OCI-LY7 (cell line): ENCODE measurements around the gene CD99. TPM values are rescaled to one million over a fixed set of nuclear protein-coding genes. Genes with fewer than 3 reads are reported as not detected.
A peak's percentile ranks its signal among the peaks of the same experiment; 100 is the strongest.

ENCODE experiments used
- BruUV-seq: library from RNA; stranded (reverse); fragments of 400-500 nt; replicated peaks from 2 replicates; lab custom pipeline; 2021; lab: Mats Ljungman, UMichigan
- CTCF ChIA-PET: fragments of 300-600 bp; sonication (Branson Sonifier 250); formaldehyde crosslinking; loops from one replicate; lab custom pipeline; 2022; ENCODE audit warnings: antibody characterized with exemption; ENCODE audit not compliant: unreplicated experiment; lab: Charles Lee
- POLR2A ChIA-PET: fragments of 300-600 bp; sonication (Branson Sonifier 250); formaldehyde crosslinking; loops from one replicate; lab custom pipeline; 2022; ENCODE audit warnings: antibody characterized with exemption; lab: Charles Lee
- DNase-seq: peaks from one replicate; pipeline ENCODE4 v3.0.0-alpha.2; 2015; ENCODE audit warnings: low spot score
- H2AFZ ChIP-seq: fragments of 200-600 bp; sonication (generic), shearing (Covaris generic); 2 replicates; pipeline ENCODE4 v1.6.1; 2014; ENCODE audit warnings: mild to moderate bottlenecking, antibody characterized with exemption, low read length, moderate library complexity
- H3K27ac ChIP-seq: fragments of 200-600 bp; sonication (generic); 2 replicates; pipeline ENCODE4 v1.5.1; 2014; ENCODE audit warnings: mixed run types, low read depth, mild to moderate bottlenecking, moderate library complexity, low read length, inconsistent platforms; ENCODE audit not compliant: poor library complexity, severe bottlenecking
- H3K36me3 ChIP-seq: fragments of 200-600 bp; sonication (generic); 2 replicates; pipeline ENCODE4 v1.6.1; 2014; ENCODE audit warnings: mild to moderate bottlenecking, antibody characterized with exemption, low read length, moderate library complexity, mixed read lengths; ENCODE audit not compliant: insufficient read depth
- H3K4me1 ChIP-seq: fragments of 200-600 bp; sonication (generic); 2 replicates; pipeline ENCODE4 v1.5.1; 2014; ENCODE audit warnings: mild to moderate bottlenecking, low read length; ENCODE audit not compliant: insufficient read depth, poor library complexity, severe bottlenecking
- H3K4me2 ChIP-seq: fragments of 200-600 bp; sonication (generic); 2 replicates; pipeline ENCODE4 v1.6.1; 2014; ENCODE audit warnings: mild to moderate bottlenecking, low read length
- H3K4me3 ChIP-seq: fragments of 200-600 bp; sonication (generic); 2 replicates; pipeline ENCODE4 v1.5.1; 2014; ENCODE audit warnings: mild to moderate bottlenecking, low read depth, low read length; ENCODE audit not compliant: poor library complexity, severe bottlenecking
- H3K79me2 ChIP-seq: fragments of 200-600 bp; sonication (generic); 2 replicates; pipeline ENCODE4 v1.6.1; 2016; ENCODE audit warnings: low read depth, mild to moderate bottlenecking, low read length, moderate library complexity, mixed read lengths; ENCODE audit not compliant: insufficient read depth
- H3K9me2 ChIP-seq: fragments of 200-600 bp; sonication (generic); 2 replicates; pipeline ENCODE4 v1.6.1; 2016; ENCODE audit warnings: mild to moderate bottlenecking, low read length, mixed read lengths; ENCODE audit not compliant: insufficient read depth
- H3K9me3 ChIP-seq: fragments of 200-600 bp; sonication (generic); 2 replicates; pipeline ENCODE4 v1.6.1; 2014; ENCODE audit warnings: mild to moderate bottlenecking, mixed run types, low read length, mixed read lengths
- H4K20me1 ChIP-seq: fragments of 200-600 bp; sonication (generic); 2 replicates; pipeline ENCODE4 v1.6.1; 2014; ENCODE audit warnings: mild to moderate bottlenecking, antibody characterized with exemption, low read length, moderate library complexity, mixed read lengths; ENCODE audit not compliant: insufficient read depth
- EZH2phosphoT487 ChIP-seq: fragments of 200-600 bp; sonication (generic); IDR thresholded peaks from 2 replicates; pipeline ENCODE4 v1.6.1; 2018; ENCODE audit warnings: low read depth, borderline replicate concordance, mild to moderate bottlenecking, mixed run types, antibody characterized with exemption, low read length, moderate library complexity, mixed read lengths
- intact Hi-C: fragments of 100-400 bp; cut with micrococcal nuclease; formaldehyde crosslinking; loops from one replicate; pipeline ENCODE4 v1.10.0; 2022; ENCODE audit not compliant: unreplicated experiment
- total RNA-seq, 2 experiments: library from RNA; depleted of rRNA in 1 of 2; stranded (reverse); fragments of >200 nt in 1 of 2; shearing (Covaris generic) in 1 of 2; gene quantifications; 2 replicates each; pipeline ENCODE4 v1.2.3, GENCODE V29; 2014 to 2022
- TF ChIP-seq, protein P1 (sequence below): fragments of 200-600 bp; sonication (generic); conservative IDR thresholded peaks from 2 replicates; pipeline ENCODE4 v1.5.1; 2014; ENCODE audit warnings: mild to moderate bottlenecking, antibody characterized with exemption, low read length, moderate library complexity, mixed read lengths

CD99 gene
- total RNA-seq, 2 experiments from 2014 or later = 80.7 to 119 TPM

DNA sequence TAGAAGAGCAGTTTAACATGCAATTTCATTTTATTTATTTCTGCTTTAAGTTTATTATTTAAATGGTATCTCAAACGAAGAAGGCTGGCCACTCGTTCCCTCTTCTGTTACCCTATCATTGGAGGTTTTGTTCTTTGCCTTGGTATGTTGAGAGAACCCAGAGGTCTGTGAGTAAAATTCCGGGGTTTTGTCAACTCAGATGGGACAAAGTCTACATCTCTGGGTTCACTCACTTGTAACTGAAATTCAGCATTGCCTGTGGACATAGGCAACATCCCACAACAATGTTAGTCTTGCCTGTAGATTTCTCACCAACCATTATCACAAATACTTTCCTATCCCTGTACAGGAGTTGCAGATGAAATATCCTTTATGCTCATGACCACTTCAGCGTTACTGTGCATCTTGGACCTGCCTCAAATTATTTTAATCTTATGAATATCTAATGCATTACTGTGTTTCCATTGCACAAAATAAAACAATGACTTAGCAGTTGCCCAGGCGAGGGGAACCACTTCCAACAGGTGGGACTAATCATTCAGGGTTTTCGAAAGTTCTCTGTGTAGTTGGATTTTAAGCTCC lies 33.5 kb upstream of the CD99 start:
- no peak for DNase-seq
- H3K9me3 ChIP-seq = no peaks in the 10 kb centered on the region
- no peak overlapping the region for H3K4me3 ChIP-seq
- H3K9me2 ChIP-seq = no peaks in the 10 kb centered on the region
- BruUV-seq = no TSS peak
- H3K4me1 ChIP-seq = peaks cover 9% of the 10 kb centered on the region
- ChIA-PET CTCF (no interaction called here), POLR2A (no interaction called here)
- TF ChIP-seq, protein P1, sequence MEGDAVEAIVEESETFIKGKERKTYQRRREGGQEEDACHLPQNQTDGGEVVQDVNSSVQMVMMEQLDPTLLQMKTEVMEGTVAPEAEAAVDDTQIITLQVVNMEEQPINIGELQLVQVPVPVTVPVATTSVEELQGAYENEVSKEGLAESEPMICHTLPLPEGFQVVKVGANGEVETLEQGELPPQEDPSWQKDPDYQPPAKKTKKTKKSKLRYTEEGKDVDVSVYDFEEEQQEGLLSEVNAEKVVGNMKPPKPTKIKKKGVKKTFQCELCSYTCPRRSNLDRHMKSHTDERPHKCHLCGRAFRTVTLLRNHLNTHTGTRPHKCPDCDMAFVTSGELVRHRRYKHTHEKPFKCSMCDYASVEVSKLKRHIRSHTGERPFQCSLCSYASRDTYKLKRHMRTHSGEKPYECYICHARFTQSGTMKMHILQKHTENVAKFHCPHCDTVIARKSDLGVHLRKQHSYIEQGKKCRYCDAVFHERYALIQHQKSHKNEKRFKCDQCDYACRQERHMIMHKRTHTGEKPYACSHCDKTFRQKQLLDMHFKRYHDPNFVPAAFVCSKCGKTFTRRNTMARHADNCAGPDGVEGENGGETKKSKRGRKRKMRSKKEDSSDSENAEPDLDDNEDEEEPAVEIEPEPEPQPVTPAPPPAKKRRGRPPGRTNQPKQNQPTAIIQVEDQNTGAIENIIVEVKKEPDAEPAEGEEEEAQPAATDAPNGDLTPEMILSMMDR = no peak
- no peak for TF ChIP-seq EZH2phosphoT487
- no peak overlapping the region for H2AFZ ChIP-seq
- no peaks in the 10 kb centered on the region for H3K36me3 ChIP-seq
- no peak overlapping the region for H3K27ac ChIP-seq
- H3K4me2 ChIP-seq = no peak overlapping the region
- no peaks in the 10 kb centered on the region for H4K20me1 ChIP-seq
- intact Hi-C loops = no loop called here
- no peaks in the 10 kb centered on the region for H3K79me2 ChIP-seq

DNA sequence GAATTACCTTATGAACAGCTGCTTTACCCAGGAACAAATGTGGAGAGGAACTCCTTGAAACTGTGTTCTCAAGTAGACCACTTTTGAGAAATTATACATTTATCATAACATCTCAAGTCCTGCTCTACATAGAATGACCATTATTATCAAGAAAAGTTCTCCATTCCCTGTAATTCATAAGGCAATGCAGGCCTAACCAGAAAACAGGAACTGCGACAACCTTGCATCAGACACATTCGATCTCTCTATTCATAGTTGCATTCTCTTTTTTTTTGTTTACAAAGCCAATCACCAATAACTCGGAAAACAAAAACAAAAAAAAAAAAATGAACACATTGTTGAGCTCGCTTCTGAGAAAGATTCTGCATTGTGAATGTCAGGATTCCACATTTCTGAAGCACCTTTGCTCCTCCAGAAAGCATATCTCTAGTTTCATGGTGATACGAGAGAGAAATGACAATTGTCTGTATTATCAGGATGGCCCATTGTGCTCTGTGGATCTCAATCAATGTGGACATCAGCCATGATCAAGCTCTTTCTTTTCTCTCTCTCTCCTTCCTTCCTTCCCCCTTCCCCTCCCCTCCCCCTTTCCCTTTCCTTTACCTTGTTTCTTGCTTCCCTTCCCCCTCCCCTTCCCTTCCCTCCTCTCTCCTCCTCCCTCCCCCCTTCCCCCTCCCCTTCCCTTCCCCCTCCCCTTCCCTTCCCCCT lies 32.4 kb upstream of the CD99 start:
- ChIA-PET CTCF (no interaction called here), POLR2A (no interaction called here)
- Histone ChIP-seq H3K9me2 (no peaks in the 10 kb centered on the region), H3K27ac (peak overlapping the region; percentile 28), H3K79me2 (no peaks in the 10 kb centered on the region), H3K4me2 (0 out of 2 replicates have a peak overlapping the region, but pooled peaks have one; percentile 26), H4K20me1 (no peaks in the 10 kb centered on the region), H3K4me3 (no peak overlapping the region), H2AFZ (peak overlapping the region; percentile 53; the same call in 1 of the 2 replicates), H3K9me3 (no peaks in the 10 kb centered on the region), H3K36me3 (no peaks in the 10 kb centered on the region), H3K4me1 (peaks cover 9% of the 10 kb centered on the region)
- intact Hi-C loops = no loop called here
- TF ChIP-seq EZH2phosphoT487 = no peak
- TF ChIP-seq, protein P1 = no peak
- no TSS peak for BruUV-seq
- DNase-seq = peak; percentile 35

DNA sequence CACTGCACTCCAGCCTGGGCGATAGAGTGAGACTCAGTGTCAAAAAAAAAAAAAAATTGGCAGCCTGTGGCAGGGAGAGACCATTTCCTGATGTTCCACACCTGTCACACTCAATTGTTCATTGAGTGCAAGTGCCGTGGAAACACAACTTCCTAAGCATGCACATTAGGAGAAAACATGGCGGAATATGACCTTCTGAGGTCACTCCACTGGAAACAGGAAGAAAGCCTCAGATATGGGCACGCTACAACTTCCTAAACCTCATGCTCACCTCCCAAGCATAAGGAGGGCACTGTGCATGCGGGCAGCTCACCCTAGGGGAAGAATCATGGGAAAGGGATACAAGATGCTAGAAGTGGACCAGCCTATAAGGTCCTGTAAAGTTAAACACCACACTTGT lies 28.5 kb upstream of the CD99 start:
- ChIA-PET POLR2A (no interaction called here), CTCF (no interaction called here)
- peaks cover 9% of the 10 kb centered on the region for H3K4me1 ChIP-seq
- no peaks in the 10 kb centered on the region for H3K79me2 ChIP-seq
- no peak overlapping the region for H3K4me3 ChIP-seq
- no peak overlapping the region for H2AFZ ChIP-seq
- no peak overlapping the region for H3K27ac ChIP-seq
- H3K36me3 ChIP-seq = no peaks in the 10 kb centered on the region
- H3K9me2 ChIP-seq = no peaks in the 10 kb centered on the region
- no peaks in the 10 kb centered on the region for H4K20me1 ChIP-seq
- H3K4me2 ChIP-seq = no peak overlapping the region
- no TSS peak for BruUV-seq
- DNase-seq = no peak
- TF ChIP-seq EZH2phosphoT487 = no peak
- TF ChIP-seq, protein P1 = no peak
- no peaks in the 10 kb centered on the region for H3K9me3 ChIP-seq
- intact Hi-C loops = no loop called here
